Activated CD4-positive, alpha-beta T cell treated with anti-CD3 and anti-CD28 coated beads, Interleukin-2, amount 10 ng/mL, durations not matched to agents 7 days and 5 days (primary cell): ENCODE results near the gene IGFL2. TPM values are rescaled to one million over a fixed set of nuclear protein-coding genes. Genes with fewer than 3 reads are reported as not detected.
"Not testable (repeated sequence)": the region's sequence is repeated elsewhere in the genome, so short reads cannot be mapped to it uniquely, and the experiment has no call there.

ENCODE experiments used
- CTCF ChIA-PET: fragments of 350-600 bp; sonication (Branson Sonifier 250); formaldehyde crosslinking; loops from one replicate; lab custom pipeline; 2021; ENCODE audit warnings: antibody characterized with exemption; lab: Charles Lee
- POLR2A ChIA-PET: fragments of 350-600 bp; sonication (Branson Sonifier 250); formaldehyde crosslinking; loops from one replicate; lab custom pipeline; 2021; ENCODE audit warnings: antibody characterized with exemption; lab: Charles Lee
- DNase-seq: peaks from one replicate; pipeline ENCODE4 v3.0.0-alpha.2; 2020
- H3K27ac Mint-ChIP-seq: one replicate; pipeline ENCODE4 v1.8.0; 2021; ENCODE audit warnings: mild to moderate bottlenecking, moderate library complexity, mixed read lengths
- H3K27me3 Mint-ChIP-seq: one replicate; pipeline ENCODE4 v1.8.0; 2021; ENCODE audit warnings: mixed read lengths
- H3K36me3 Mint-ChIP-seq: one replicate; pipeline ENCODE4 v1.8.0; 2021; ENCODE audit warnings: low read depth, mixed read lengths
- H3K4me1 Mint-ChIP-seq: one replicate; pipeline ENCODE4 v1.8.0; 2021; ENCODE audit warnings: mixed read lengths
- H3K4me3 Mint-ChIP-seq: one replicate; pipeline ENCODE4 v1.8.0; 2021; ENCODE audit warnings: mild to moderate bottlenecking, moderate library complexity, mixed read lengths
- H3K9me3 Mint-ChIP-seq: one replicate; pipeline ENCODE4 v1.8.0; 2021; ENCODE audit warnings: mixed read lengths
- total RNA-seq, 2 experiments: library from RNA; stranded (reverse); gene quantifications; one replicate each; pipeline ENCODE4 v1.2.3, GENCODE V29; 2021

IGFL2 gene
- total RNA-seq, 2 experiments from 2014 or later = not detected

- H3K9me3 Mint-ChIP-seq, DNase-seq, POLR2A ChIA-PET, H3K27ac Mint-ChIP-seq, H3K4me3 Mint-ChIP-seq, H3K36me3 Mint-ChIP-seq, CTCF ChIA-PET: not testable (repeated sequence)
- Mint-ChIP-seq H3K4me1 (peaks cover 10% of the 10 kb centered on the region), H3K27me3 (peaks cover 46% of the 10 kb centered on the region)
Observed at GRCh38 chr19:46184775-46185710, 37.0 kb downstream of the IGFL2 start.

GRCh38 chr19:46186101-46186716, 38.2 kb downstream of the IGFL2 start:
- Mint-ChIP-seq H3K27ac (no peak overlapping the region), H3K9me3 (no peaks in the 10 kb centered on the region), H3K27me3 (peaks cover 56% of the 10 kb centered on the region), H3K36me3 (no peaks in the 10 kb centered on the region), H3K4me1 (peaks cover 10% of the 10 kb centered on the region), H3K4me3 (no peak overlapping the region)
- CTCF ChIA-PET = no interaction called here
- no peak for DNase-seq
- POLR2A ChIA-PET = no interaction called here

GRCh38 chr19:46186717-46187101, 38.7 kb downstream of the IGFL2 start:
- peaks cover 8% of the 10 kb centered on the region for H3K4me1 Mint-ChIP-seq
- no peak overlapping the region for H3K4me3 Mint-ChIP-seq
- POLR2A ChIA-PET = no interaction called here
- CTCF ChIA-PET = no interaction called here
- H3K9me3 Mint-ChIP-seq = no peaks in the 10 kb centered on the region
- H3K27ac Mint-ChIP-seq = no peak overlapping the region
- no peaks in the 10 kb centered on the region for H3K36me3 Mint-ChIP-seq
- H3K27me3 Mint-ChIP-seq = peaks cover 58% of the 10 kb centered on the region
- DNase-seq = no peak

- Mint-ChIP-seq H3K27ac (no peak overlapping the region), H3K36me3 (no peaks in the 10 kb centered on the region), H3K4me3 (no peak overlapping the region), H3K27me3 (peaks cover 46% of the 10 kb centered on the region), H3K9me3 (no peaks in the 10 kb centered on the region), H3K4me1 (peaks cover 2% of the 10 kb centered on the region)
- CTCF ChIA-PET = interaction anchor here (0.8 kb wide), 1 partner anchor 105 kb away, joined by 3 read pairs; no protein-coding TSS in a partner anchor
- POLR2A ChIA-PET = no interaction called here
- DNase-seq = no peak
Observed at GRCh38 chr19:46189971-46190888, 42.2 kb downstream of the IGFL2 start.

- H3K4me3 Mint-ChIP-seq = no peak overlapping the region
- no peaks in the 10 kb centered on the region for H3K36me3 Mint-ChIP-seq
- ChIA-PET CTCF (interaction anchor here (1.2 kb wide), 1 partner anchor 79 kb away, joined by 3 read pairs; no protein-coding TSS in a partner anchor), POLR2A (no interaction called here)
- peaks cover 50% of the 10 kb centered on the region for H3K27me3 Mint-ChIP-seq
- H3K27ac Mint-ChIP-seq = no peak overlapping the region
- DNase-seq = no peak
- H3K9me3 Mint-ChIP-seq = no peaks in the 10 kb centered on the region
- H3K4me1 Mint-ChIP-seq = no peaks in the 10 kb centered on the region
Observed at GRCh38 chr19:46191356-46191755, 43.3 kb downstream of the IGFL2 start.

GRCh38 chr19:46191972-46192371, 43.9 kb downstream of the IGFL2 start:
- DNase-seq = no peak
- H3K36me3 Mint-ChIP-seq = no peaks in the 10 kb centered on the region
- no peaks in the 10 kb centered on the region for H3K4me1 Mint-ChIP-seq
- no peaks in the 10 kb centered on the region for H3K9me3 Mint-ChIP-seq
- ChIA-PET POLR2A (no interaction called here), CTCF (interaction anchor here (1.2 kb wide), 1 partner anchor 78 kb away, joined by 3 read pairs; no protein-coding TSS in a partner anchor)
- no peak overlapping the region for H3K4me3 Mint-ChIP-seq
- H3K27ac Mint-ChIP-seq = no peak overlapping the region
- H3K27me3 Mint-ChIP-seq = peaks cover 48% of the 10 kb centered on the region

GRCh38 chr19:46192626-46192991, 44.6 kb downstream of the IGFL2 start:
- POLR2A ChIA-PET, H3K36me3 Mint-ChIP-seq, DNase-seq, H3K27ac Mint-ChIP-seq, CTCF ChIA-PET, H3K4me1 Mint-ChIP-seq, H3K4me3 Mint-ChIP-seq, H3K9me3 Mint-ChIP-seq: not testable (repeated sequence)
- peaks cover 52% of the 10 kb centered on the region for H3K27me3 Mint-ChIP-seq

- ChIA-PET POLR2A (no interaction called here), CTCF (no interaction called here)
- H3K4me1 Mint-ChIP-seq = no peaks in the 10 kb centered on the region
- DNase-seq = no peak
- no peak overlapping the region for H3K4me3 Mint-ChIP-seq
- H3K9me3 Mint-ChIP-seq = no peaks in the 10 kb centered on the region
- peaks cover 50% of the 10 kb centered on the region for H3K27me3 Mint-ChIP-seq
- peak overlapping the region; percentile 11 for H3K27ac Mint-ChIP-seq
- H3K36me3 Mint-ChIP-seq = no peaks in the 10 kb centered on the region
Observed at GRCh38 chr19:46192992-46193650, 45.1 kb downstream of the IGFL2 start.

GRCh38 chr19:46193678-46194077, 45.6 kb downstream of the IGFL2 start:
- H3K9me3 Mint-ChIP-seq = no peaks in the 10 kb centered on the region
- H3K27me3 Mint-ChIP-seq = peaks cover 44% of the 10 kb centered on the region
- ChIA-PET CTCF (no interaction called here), POLR2A (no interaction called here)
- no peak for DNase-seq
- H3K4me3 Mint-ChIP-seq = no peak overlapping the region
- H3K36me3 Mint-ChIP-seq = no peaks in the 10 kb centered on the region
- H3K27ac Mint-ChIP-seq = peak overlapping the region; percentile 11
- H3K4me1 Mint-ChIP-seq = no peaks in the 10 kb centered on the region

GRCh38 chr19:46195104-46195503, 47.1 kb downstream of the IGFL2 start:
- Mint-ChIP-seq H3K27ac (no peak overlapping the region), H3K36me3 (no peaks in the 10 kb centered on the region), H3K4me3 (no peak overlapping the region), H3K4me1 (no peaks in the 10 kb centered on the region), H3K9me3 (no peaks in the 10 kb centered on the region), H3K27me3 (peaks cover 36% of the 10 kb centered on the region)
- ChIA-PET POLR2A (no interaction called here), CTCF (interaction anchor here (0.7 kb wide), 1 partner anchor 973 kb away, joined by 3 read pairs; no protein-coding TSS in a partner anchor)
- DNase-seq = no peak

- H3K36me3 Mint-ChIP-seq, POLR2A ChIA-PET, CTCF ChIA-PET, H3K9me3 Mint-ChIP-seq, H3K4me1 Mint-ChIP-seq, H3K27ac Mint-ChIP-seq, H3K4me3 Mint-ChIP-seq, DNase-seq: not testable (repeated sequence)
- H3K27me3 Mint-ChIP-seq = peaks cover 31% of the 10 kb centered on the region
Observed at GRCh38 chr19:46195919-46196318, 47.9 kb downstream of the IGFL2 start.

- Mint-ChIP-seq H3K4me3 (no peak overlapping the region), H3K9me3 (no peaks in the 10 kb centered on the region), H3K27me3 (peaks cover 30% of the 10 kb centered on the region), H3K27ac (no peak overlapping the region), H3K36me3 (no peaks in the 10 kb centered on the region), H3K4me1 (no peaks in the 10 kb centered on the region)
- ChIA-PET CTCF (no interaction called here), POLR2A (no interaction called here)
- no peak for DNase-seq
Observed at GRCh38 chr19:46196410-46197124, 48.5 kb downstream of the IGFL2 start.
